Activated CD4-positive, alpha-beta T cell treated with anti-CD3 and anti-CD28 coated beads, Interleukin-10, Interleukin-2, amounts not matched to agents 100 ng/mL and 50 ng/mL, durations not matched to agents 16 hours and 8 hours (primary cell): ENCODE measurements around the gene F7.

Experiments used
- DNase-seq: peaks from one replicate; pipeline ENCODE4 v3.0.0-alpha.2; 2020

Gene F7

DNA sequence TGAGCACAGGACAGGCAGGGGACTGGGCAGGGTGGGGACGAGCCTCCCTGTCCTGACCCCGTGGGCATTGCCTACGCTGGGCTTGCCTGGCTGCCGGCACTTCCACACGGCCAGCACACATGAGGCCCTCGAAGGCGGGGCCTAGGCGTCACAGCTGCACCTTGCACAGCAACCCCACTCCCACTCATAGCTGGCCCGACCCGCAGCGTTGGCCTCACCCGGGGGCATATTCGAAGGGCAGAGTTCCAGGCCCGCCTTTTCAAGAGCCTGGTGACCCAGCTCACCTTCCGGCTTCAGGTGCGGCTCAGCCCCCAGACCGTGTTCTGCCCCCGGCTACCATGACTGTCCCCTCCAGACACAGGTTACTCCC is 36.0 kb downstream of the F7 start:
- no peak for DNase-seq

DNA sequence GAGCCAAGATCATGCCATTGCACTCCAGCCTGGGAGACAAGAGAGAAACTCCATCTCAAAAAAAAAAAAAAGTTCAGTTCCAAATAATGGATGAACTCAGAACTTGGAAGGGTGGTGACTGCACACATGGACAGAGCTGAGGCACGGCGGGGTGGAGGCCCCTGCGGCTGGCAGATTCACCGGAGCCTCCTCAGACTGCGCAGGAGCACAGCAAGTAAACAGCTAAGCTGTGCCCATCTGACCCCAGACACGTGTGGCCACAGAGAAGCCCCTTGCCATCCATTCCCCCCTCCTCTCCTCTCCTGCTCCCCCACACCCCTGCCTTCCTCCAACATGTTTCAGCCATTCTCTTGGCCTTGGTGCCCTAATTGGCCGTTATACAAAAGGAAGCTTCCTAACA is 37.3 kb downstream of the F7 start:
- no peak for DNase-seq

DNA sequence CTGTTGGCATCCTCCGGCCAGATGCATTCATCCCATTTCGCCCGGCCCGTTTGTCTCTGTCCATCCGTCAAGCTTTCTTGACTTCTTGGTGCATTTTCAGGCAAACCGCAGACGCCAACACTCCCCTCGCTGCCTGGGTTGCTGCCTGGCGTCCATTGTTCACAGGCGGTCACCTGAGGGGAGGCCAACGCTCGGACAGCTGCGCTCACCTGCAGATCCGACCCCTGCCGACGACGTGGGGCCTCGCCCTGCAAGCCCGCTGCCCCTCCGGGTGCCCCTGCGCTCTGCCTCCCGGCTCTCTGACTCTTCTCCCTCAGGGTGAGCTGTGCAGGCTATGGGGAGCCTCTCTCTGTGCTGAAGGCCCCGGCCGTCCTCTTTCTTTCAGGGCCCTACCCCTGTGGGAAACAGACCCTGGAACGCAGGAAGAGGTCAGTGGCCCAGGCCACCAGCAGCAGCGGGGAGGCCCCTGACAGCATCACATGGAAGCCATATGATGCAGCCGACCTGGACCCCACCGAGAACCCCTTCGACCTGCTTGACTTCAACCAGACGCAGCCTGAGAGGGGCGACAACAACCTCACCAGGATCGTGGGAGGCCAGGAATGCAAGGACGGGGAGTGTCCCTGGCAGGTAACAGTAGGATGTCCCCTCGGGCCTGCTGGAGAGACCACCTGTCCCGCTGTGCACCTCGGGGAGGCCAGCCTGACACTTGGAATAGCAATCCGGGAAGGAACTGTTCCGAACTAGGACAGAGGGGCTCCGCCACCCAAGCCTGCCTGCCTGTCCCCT is 38.1 kb downstream of the F7 start:
- no peak for DNase-seq

DNA sequence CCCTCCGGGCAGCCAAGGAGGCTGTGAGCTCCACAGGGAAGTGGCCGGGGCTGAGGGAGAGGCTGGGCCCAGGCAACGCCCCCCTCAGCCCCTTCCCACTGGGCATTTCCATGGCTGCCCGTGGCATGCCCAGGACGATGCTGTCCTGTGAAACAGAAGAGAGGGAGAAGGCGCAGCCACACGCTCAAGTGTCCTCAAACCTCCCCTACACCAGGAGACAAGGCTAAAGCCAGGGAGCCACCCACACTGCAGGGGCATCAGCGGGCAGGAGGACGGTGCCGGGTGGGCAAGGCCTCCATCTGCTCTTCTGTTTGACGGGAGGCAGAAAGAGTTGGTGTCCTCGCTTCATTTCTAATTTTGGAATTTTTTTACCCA is 38.7 kb downstream of the F7 start:
- no peak for DNase-seq

DNA sequence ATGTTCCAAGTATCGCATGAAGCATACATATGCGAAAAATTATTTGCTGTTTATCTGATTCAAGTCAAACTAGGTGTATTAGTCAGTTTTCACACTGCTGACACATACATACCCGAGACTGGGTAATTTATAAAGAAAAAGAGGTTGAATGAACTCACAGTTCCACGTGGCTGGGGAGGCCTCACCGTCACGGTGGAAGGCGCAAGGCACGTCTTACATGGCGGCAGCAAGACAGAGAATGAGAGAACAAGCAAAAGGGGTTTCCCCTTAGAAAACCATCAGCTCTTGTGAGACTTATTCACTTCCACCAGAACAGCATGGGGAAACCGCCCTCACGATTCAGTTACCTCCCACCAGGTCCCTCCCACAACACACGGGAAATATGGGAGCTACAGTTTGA is 39.9 kb downstream of the F7 start:
- DNase-seq = peak; percentile 26

DNA sequence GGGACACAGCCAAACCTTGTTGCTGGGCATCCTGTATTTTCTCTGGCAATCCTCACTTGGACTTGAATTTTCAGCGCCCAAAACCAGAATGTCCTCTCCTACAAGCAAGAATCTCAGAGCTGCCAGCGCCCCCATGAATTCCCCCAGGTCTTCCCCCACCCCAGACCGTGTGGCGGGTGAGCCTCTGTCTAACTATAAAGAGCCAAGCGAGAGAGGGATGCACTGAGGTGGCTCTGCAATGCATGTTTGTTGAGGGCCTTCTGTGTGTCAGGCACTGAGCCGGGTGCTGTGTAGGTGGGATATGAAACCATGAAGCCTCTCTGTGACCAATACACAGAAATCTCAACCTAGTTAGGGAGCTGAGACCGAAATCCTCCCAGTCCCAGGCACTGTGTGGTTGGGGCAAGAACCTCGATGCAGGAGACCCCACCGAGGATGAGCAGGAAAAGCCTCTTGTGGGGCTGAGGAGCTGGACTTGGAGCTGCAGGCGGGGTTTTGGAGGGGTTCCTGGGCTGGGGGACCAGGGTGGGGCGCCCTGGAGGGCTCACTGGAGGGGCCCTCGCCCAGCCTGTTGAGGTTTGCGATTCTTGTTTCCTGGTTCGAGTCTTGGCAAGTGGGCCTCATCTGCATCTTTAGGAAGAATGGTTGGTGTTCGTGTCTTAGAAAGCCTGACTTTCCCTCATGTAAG is 40.5 kb downstream of the F7 start:
- DNase-seq = no peak

DNA sequence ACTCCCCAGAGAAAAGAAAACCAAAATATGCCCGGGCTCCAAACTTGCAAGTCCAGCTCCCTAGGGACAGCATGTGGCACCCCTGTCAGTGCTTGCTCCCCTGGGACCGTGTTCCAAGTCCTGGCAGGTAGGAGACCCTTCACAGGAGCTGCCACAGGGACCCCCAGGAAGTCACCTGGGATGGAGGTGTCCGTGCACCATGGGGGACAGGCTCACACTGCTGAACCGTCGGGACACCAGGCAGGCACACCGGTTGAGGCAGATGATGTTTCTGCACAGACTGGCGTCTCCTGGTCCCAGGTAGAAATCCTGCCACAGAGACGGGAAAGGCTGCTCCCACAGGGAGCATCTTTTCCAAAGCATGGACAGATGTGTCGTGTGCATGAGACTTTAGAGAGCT is 41.2 kb downstream of the F7 start:
- no peak for DNase-seq

DNA sequence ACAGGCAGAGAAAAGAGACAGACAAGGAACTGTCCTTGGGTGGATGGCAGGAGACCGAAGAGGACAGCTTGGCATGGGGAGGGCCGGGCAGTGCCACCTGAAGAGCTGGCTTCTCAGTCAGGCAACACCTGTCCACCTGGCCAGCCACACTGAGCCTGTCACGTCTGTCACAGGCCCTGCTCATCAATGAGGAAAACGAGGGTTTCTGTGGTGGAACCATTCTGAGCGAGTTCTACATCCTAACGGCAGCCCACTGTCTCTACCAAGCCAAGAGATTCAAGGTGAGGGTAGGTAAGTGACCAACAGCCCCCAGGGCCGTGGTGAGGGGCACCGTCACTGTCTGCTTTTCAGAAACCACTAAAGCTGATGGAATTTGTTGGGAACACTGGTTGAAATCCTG is 41.6 kb downstream of the F7 start:
- no peak for DNase-seq

DNA sequence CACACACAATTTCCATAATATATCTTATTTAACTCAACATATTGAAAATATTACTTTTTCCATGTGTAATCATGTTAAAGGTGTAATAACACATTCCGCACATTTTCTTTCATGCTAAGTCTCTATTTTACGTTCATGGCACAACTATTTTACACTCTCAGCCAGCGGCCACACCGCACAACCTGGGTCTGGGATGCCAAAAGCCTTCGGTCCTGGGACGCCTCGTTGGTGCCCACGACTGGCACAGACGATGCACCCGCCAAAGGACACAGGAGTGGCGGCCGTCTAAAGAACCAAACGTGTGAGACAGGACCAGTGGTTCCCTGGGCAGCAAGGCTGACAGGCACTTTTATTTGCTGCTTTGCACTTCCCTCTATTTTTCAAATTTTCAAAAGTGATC is 42.8 kb downstream of the F7 start:
- no peak for DNase-seq

DNA sequence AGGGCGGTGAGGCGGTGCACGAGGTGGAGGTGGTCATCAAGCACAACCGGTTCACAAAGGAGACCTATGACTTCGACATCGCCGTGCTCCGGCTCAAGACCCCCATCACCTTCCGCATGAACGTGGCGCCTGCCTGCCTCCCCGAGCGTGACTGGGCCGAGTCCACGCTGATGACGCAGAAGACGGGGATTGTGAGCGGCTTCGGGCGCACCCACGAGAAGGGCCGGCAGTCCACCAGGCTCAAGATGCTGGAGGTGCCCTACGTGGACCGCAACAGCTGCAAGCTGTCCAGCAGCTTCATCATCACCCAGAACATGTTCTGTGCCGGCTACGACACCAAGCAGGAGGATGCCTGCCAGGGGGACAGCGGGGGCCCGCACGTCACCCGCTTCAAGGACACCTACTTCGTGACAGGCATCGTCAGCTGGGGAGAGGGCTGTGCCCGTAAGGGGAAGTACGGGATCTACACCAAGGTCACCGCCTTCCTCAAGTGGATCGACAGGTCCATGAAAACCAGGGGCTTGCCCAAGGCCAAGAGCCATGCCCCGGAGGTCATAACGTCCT is 43.4 kb downstream of the F7 start:
- no peak for DNase-seq

DNA sequence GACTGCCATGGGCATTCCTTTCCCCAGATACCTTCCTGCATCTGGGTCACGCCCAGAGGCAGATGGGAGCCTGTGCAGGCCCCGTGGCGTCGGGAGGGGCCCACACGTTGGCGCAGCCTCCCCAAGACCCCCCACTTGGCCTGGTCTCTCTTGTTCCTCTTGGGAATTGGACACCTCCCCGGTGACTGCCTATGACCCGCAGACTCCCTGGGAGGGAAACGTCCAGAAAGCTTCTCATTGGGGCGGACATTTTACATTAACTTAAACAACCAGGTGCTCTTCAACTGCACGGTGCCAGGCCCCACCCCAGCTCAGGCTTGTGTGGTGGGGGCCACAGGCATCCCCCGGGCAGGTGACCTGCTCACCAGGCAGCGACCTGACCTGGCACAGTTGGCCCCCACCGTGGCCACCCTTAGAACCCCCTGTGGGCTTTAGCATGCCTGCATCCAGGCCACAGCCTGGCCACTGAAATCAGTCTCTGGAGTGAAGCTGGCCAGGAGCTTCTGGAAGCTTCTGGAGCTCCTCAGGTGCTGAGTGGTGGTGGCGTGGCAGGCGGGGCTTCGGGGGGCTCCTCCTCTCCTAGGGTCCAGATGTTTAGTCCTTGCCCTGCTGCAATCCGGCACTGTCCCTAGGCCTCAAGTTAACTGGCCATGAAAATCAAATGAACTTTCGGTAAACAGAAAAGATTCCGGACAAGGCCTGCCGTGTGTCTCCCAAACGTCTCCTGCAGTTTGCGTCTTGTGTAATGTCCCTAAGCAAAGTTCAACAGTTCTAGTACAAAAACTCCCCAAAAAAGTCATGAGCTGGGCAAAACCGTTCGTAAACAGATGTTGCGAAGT is 44.3 kb downstream of the F7 start:
- no peak for DNase-seq

DNA sequence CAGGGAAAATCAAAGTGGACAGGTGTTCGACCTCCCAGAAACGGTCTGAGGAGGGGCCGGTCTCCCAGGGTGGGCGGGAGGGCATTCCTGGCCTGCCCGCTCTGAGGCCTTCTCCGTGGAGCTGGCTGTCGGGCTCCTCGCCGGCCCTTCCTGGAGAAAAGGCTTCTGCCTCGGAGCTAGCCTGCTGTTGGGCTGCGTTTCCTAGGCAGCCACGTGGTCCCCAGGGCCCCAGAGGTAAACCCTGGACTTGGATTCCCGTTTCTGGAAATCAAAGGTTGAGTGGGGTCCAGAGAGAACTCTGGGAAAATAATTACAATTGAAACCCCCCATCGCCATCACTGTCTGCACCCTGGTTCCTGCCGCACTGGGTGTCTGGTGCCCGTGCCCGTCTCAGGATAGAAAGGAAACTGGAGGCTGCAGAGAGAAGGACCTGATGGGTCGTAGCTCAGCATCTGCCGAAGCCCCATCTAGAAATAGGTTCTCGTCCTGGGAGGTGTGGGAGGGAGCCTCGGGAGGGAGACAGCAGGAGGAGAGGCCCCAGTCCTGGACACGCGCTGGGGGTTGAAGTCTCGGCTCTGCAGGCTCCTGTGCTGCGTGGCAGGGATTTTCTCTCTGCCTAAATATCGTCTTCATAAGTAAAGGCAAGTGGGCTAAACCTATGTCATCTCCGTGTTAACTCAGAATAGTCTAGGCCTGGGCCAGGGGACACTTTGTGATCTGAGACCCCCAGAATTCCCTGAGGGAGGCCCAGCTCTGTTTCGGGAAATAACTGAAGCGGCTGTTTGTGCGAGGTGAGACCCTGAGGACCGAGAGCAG is 45.2 kb downstream of the F7 start:
- DNase-seq = no peak

DNA sequence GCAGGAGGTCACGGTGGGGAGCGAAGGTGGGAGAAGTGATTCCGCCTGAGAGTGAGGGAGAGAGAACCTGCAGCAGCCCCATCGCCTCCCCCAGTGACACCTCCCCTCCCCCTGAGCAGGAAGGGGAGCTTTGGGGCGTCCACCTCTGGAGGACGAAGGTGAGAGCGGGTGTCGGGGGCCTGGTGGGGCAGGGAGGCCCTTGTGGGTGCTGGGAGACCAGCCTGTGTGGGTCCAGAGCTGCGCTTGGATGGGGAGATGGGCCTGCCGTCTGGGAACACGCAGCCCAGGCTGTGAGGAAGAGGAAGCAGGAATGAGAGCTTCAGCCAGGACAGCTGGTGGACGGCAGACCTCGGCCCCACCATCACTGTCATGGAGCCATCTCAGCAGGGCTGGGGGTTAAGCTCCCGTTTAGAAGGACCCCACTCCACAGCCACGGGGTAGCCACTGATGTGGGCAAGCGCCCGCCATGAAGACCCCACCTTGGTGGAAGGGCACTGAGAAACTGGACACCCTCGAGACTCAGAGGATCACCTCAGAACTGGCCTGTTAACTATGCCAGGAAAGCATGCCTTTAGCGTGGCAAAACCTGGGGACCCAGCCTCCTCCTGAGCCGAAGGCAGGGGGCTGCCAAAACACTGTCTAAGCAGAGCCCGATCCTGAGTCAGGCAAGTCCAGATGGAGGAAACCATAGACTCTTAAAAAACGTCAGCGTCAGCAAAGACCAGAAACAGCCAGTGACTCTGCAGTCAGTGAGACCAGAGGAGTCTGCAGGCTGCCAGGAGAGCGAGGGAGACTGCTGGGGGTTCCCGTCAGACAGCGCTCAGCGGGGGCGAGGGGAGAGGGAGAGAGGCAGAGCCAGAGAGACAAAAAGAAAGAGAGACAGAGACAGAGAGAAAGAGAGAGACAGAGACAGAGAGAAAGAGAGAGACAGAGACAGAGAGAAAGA is 46.4 kb downstream of the F7 start:
- DNase-seq = no peak

DNA sequence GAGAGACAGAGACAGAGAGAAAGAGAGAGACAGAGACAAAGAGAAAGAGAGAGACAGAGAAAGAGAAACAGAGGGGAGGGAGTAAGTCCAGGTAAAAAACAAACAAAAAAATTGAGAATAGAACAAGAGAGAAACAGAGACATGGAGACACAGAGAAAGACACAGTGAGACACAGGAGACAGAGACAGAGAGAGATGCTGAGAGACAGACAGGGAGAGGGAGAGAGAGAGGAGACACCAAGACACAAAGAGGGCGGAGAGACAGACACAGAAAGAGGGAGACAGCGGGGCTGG is 47.0 kb downstream of the F7 start:
- DNase-seq = no peak

DNA sequence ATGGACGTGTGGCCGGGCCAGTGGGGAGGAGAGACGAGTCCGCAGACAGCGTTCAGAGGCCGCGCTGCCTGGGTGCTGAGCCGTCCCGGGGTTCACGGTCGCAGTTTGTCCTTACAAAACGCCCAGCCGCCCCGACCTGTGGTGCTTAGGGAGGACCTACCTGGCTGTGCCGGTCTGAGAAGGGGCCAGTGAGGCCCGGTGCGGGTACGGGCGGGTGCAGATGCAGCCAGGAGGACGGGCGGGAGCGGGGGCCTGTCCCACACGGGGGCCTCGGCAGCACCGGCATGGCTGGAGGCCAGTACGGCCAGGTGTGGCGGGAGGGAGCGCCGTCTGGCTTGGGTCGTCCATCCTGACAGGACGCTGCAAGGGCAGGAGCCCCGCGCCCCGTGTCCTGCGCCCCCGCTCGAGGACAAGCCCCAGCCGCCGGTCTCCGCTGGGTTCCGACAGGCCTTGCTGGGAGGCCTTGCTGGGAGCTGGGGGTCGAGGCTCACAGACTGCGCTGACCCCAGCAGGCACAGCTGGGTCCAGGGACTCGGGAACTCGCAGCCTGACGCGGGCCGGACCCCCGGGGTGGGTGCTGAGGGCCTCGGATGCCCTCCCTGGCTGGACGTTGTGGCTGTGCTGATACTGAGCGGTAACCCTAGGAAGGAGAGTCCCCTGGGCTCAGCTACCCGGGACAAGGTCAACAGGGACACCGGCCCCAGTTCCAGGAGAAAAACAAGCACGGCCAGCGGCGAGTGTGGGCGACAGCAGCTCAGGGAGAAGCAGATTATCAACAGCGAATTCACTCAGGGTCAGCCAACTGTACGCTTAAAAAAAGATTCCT is 47.6 kb downstream of the F7 start:
- DNase-seq = no peak

DNA sequence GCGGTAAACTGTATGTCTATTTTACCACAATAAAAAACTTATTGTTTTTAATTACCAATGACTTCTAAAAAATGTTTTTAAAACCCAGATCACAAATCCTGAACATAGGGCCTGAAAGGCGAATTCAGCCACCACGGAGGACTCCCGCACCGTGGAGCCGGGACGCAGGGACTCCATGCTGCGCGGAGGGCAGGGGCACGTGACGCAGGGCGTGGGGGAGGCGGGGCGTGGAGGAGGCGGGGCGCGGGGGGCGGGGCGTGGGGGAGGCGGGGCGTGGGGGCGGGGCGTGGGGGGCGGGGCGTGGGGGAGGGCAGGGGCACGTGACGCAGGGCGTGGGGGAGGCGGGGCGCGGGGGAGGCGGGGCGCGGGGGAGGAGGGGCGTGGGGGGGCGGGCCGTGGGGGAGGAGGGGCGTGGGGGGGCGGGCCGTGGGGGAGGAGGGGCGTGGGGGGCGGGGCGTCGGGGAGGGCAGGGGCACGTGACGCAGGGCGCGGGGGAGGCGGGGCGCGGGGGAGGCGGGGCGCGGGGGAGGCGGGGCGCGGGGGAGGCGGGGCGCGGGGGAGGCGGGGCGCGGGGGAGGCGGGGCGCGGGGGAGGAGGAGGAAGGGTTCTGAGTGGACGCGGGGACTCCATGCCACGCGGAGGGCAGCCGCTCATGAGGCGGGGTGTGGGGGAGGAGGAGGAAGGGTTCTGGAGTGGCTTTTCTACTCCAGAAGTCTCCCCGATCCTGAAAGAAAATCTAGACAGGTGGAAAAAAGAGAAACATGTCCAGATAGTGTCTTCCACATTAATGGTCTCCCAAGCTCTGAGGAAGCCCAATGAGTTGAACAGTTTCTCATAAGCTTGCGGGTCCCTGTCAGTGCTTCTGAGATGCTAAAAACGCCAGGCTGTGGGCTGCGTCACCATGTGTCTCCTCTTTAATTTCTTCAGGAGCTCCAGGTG is 48.5 kb downstream of the F7 start:
- peak; percentile 68 for DNase-seq

DNA sequence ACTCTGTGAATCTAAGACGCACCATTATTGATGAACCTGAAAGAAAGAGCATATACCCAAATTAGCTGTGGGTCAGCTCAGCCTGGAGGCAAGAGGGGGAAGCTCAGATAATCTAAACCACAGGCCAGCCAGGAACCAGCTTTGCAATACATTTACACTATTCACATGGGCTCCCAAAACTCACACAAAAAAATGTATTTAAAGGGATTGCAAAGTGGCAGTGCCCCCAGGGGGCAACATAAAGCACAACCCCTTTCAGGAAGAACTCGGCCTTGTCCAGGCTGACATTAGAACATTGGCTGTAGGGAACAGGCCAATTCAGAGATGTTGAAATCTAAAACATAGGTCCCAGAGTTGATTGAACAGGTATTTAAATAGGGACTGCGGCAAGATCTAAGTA is 49.6 kb downstream of the F7 start:
- no peak for DNase-seq

DNA sequence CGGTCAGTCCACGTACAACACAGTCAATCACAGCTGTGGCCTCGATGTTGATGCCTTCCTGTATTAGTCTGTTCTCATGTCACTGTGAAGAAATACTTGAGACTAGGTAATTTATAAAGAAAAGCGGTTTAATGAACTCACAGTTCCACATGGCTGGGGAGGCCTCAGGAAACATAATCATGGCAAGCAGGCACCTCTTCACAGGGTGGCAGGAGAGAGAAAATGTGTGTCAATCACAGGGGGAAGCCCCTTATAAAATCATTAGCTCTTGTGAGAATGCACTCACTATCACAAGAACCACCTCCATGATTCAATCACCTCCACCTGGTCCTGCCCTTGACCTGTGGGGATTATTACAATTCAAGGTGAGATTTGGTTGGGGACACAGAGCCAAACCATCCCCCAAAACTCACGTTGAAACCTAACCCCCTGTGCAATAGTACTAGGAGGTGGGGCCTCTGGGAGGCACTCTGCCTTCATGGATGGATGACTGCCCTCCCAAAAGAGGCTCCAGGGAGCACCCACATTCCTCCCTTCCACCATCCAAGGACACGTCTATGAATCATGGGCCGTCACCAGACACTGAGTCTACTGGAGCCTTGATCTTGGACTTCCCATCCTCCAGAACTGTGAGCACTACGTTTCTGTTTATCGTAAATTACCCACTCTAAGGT is 50.5 kb downstream of the F7 start:
- no peak for DNase-seq
